Stimulated activated CD4-positive, alpha-beta T cell treated with anti-CD3 and anti-CD28 coated beads, TNF-alpha, amount 100 ng/mL, for 24 hours (primary cell): ENCODE data around the gene NEO1.

ENCODE experiments used
- DNase-seq, 3 experiments: peaks; one replicate each; pipeline ENCODE4 v3.0.0-alpha.2; 2020; ENCODE audit warnings: low read depth in 3 of 3

Gene NEO1

GRCh38 chr15:73303636-73304035 lies 251.4 kb downstream of the NEO1 start:
- no peak for DNase-seq

GRCh38 chr15:73305331-73306211 lies 253.3 kb downstream of the NEO1 start:
- peak in 1 of 3 experiments; percentile 8 for DNase-seq

GRCh38 chr15:73308305-73308704 lies 256.0 kb downstream of the NEO1 start:
- no peak for DNase-seq

GRCh38 chr15:73313861-73314260 lies 261.6 kb downstream of the NEO1 start:
- DNase-seq, result no peak

- DNase-seq, result no peak
Observed at GRCh38 chr15:73317651-73318462, 265.6 kb downstream of the NEO1 start.

GRCh38 chr15:73318463-73319351 lies 266.4 kb downstream of the NEO1 start:
- DNase-seq, result no peak

- DNase-seq, result no peak
Observed at GRCh38 chr15:73319460-73320245, 267.4 kb downstream of the NEO1 start.

GRCh38 chr15:73320619-73321180 lies 268.4 kb downstream of the NEO1 start:
- no peak for DNase-seq

GRCh38 chr15:73321496-73322450 lies 269.5 kb downstream of the NEO1 start:
- no peak for DNase-seq

GRCh38 chr15:73322665-73323373 lies 270.6 kb downstream of the NEO1 start:
- DNase-seq, result no peak

- no peak for DNase-seq
Observed at GRCh38 chr15:73323374-73323955, 271.2 kb downstream of the NEO1 start.

- no peak for DNase-seq
Observed at GRCh38 chr15:73323956-73324355, 271.7 kb downstream of the NEO1 start.

GRCh38 chr15:73324496-73325170 lies 272.4 kb downstream of the NEO1 start:
- no peak for DNase-seq

- DNase-seq, result peak in 1 of 3 experiments; percentile 4
Observed at GRCh38 chr15:73325191-73325861, 273.1 kb downstream of the NEO1 start.

GRCh38 chr15:73326157-73326556 lies 273.9 kb downstream of the NEO1 start:
- no peak for DNase-seq

- no peak for DNase-seq
Observed at GRCh38 chr15:73328149-73328820, 276.0 kb downstream of the NEO1 start.

GRCh38 chr15:73328981-73329380 lies 276.7 kb downstream of the NEO1 start:
- no peak for DNase-seq
